Prostate gland (tissue), 2 donors: Measurements from ENCODE around the gene GABRD. TPM values are rescaled to one million over a fixed set of nuclear protein-coding genes. Genes with fewer than 3 reads are reported as not detected.

ENCODE experiments used
- DNase-seq: peaks from one replicate; pipeline ENCODE4 v3.0.0-alpha.2; 2019; ENCODE audit warnings: low spot score
- H3K27ac ChIP-seq, 2 donors: fragments of 200-600 bp; sonication (generic); 2 replicates each; pipeline ENCODE4 v1.5.1; 2017 to 2019
- H3K27me3 ChIP-seq: fragments of 200-600 bp; sonication (generic); replicated peaks from 2 replicates; pipeline ENCODE4 v1.5.1; 2019; ENCODE audit not compliant: insufficient read depth
- H3K36me3 ChIP-seq, 2 donors: fragments of 200-600 bp; sonication (generic); 1 replicate in 1 of 2; 2 replicates in 1 of 2; pipeline versions ENCODE4 v1.5.1 to v1.8.1; 2017 to 2019
- H3K4me1 ChIP-seq: fragments of 200-600 bp; sonication (generic); replicated peaks from 2 replicates; pipeline ENCODE4 v1.5.1; 2019
- H3K4me3 ChIP-seq, 2 donors: fragments of 200-600 bp; sonication (generic); 2 replicates each; pipeline ENCODE4 v1.5.1; 2017 to 2019
- H3K9me3 ChIP-seq: fragments of 200-600 bp; sonication (generic); 2 replicates; pipeline ENCODE4 v1.5.1; 2017
- CTCF ChIP-seq, 4 experiments: fragments of 200-600 bp in 2 of 4; fragments of 450-650 bp in 2 of 4; sonication (generic) in 2 of 4; IDR thresholded peaks; 1 replicate in 3 of 4; 2 replicates in 1 of 4; pipeline ENCODE4 v1.5.1; 2016 to 2019; ENCODE audit warnings: antibody characterized with exemption in 4 of 4, mild to moderate bottlenecking in 2 of 4, moderate library complexity in 2 of 4
- POLR2A ChIP-seq: fragments of 450-650 bp; IDR thresholded peaks from one replicate; pipeline ENCODE4 v1.6.1; 2016; ENCODE audit warnings: antibody characterized with exemption, mild to moderate bottlenecking
- POLR2AphosphoS5 ChIP-seq: sonication (generic); formaldehyde crosslinking; IDR thresholded peaks from one replicate; pipeline ENCODE4 v1.6.1; 2017; ENCODE audit warnings: antibody characterized with exemption
- WGBS: methylation state at CpG from one replicate; pipeline ENCODE4 v1.1.5; 2018; 5-methylcytosine and 5-hydroxymethylcytosine counted together
- intact Hi-C: fragments of 100-400 bp; cut with DNase I; formaldehyde crosslinking; loops from one replicate; pipeline ENCODE4 v1.14.2; 2022
- total RNA-seq, 2 donors: library from RNA; depleted of rRNA; stranded (reverse); fragments of >200 nt; gene quantifications; one replicate each; pipeline ENCODE4 v1.1.0, GENCODE V29; 2016

Gene GABRD
- total RNA-seq, 2 donors from 2014 or later, result 0.32 to 7.6 TPM

- no peak overlapping the region for H3K4me3 ChIP-seq
- no peak overlapping the region for H3K27ac ChIP-seq
- no peaks in the 10 kb centered on the region for H3K9me3 ChIP-seq
- WGBS, result 86% methylated on average over 31 of the region's 32 CpGs
- no peaks in the 10 kb centered on the region for H3K27me3 ChIP-seq
- H3K36me3 ChIP-seq, result no peaks in the 10 kb centered on the region
- no peak for DNase-seq
- no peaks in the 10 kb centered on the region for H3K4me1 ChIP-seq
- no peak for TF ChIP-seq POLR2A
- no peak for TF ChIP-seq CTCF (IDR thresholded peaks at IDR 0.05)
- TF ChIP-seq POLR2AphosphoS5, result no peak
- intact Hi-C loops, result no loop called here
These were observed 33.6 kb upstream of the GABRD start for GRCh38 chr1:1985375-1986050.

- no peaks in the 10 kb centered on the region for H3K9me3 ChIP-seq
- 87% methylated on average over 24 of the region's 24 CpGs for WGBS
- intact Hi-C loops, result no loop called here
- no peak for TF ChIP-seq CTCF (IDR thresholded peaks at IDR 0.05)
- TF ChIP-seq POLR2A, result no peak
- no peak for TF ChIP-seq POLR2AphosphoS5
- H3K36me3 ChIP-seq, result no peaks in the 10 kb centered on the region
- no peaks in the 10 kb centered on the region for H3K4me1 ChIP-seq
- no peak overlapping the region for H3K4me3 ChIP-seq
- H3K27ac ChIP-seq, result no peak overlapping the region
- no peak for DNase-seq
- no peaks in the 10 kb centered on the region for H3K27me3 ChIP-seq
These were observed 32.5 kb upstream of the GABRD start for GRCh38 chr1:1986451-1987141.

GRCh38 chr1:1987142-1987510, 32.0 kb upstream of the GABRD start:
- H3K4me3 ChIP-seq, result no peak overlapping the region
- no peak overlapping the region for H3K27ac ChIP-seq
- intact Hi-C loops, result no loop called here
- no peaks in the 10 kb centered on the region for H3K4me1 ChIP-seq
- H3K36me3 ChIP-seq, result no peaks in the 10 kb centered on the region
- H3K27me3 ChIP-seq, result no peaks in the 10 kb centered on the region
- no peaks in the 10 kb centered on the region for H3K9me3 ChIP-seq
- TF ChIP-seq CTCF (IDR thresholded peaks at IDR 0.05) (no peak), POLR2AphosphoS5 (no peak), POLR2A (no peak)
- DNase-seq, result no peak
- WGBS, result 74% methylated on average over 13 of the region's 13 CpGs

GRCh38 chr1:1988061-1988945, 30.8 kb upstream of the GABRD start:
- no peaks in the 10 kb centered on the region for H3K36me3 ChIP-seq
- no peak overlapping the region for H3K27ac ChIP-seq
- TF ChIP-seq POLR2A, result no peak
- TF ChIP-seq CTCF (IDR thresholded peaks at IDR 0.05), result no peak
- no peak for TF ChIP-seq POLR2AphosphoS5
- H3K4me1 ChIP-seq, result no peaks in the 10 kb centered on the region
- whole genome bisulfite sequencing, result 54% methylated on average over 27 of the region's 29 CpGs
- intact Hi-C loops, result no loop called here
- H3K4me3 ChIP-seq, result no peak overlapping the region
- no peak for DNase-seq
- no peaks in the 10 kb centered on the region for H3K9me3 ChIP-seq
- H3K27me3 ChIP-seq, result no peaks in the 10 kb centered on the region
